HG02763 (cell line): ENCODE results near the gene ARHGEF28.

Source experiments
- ATAC-seq: cut with Tn5 transposase; IDR thresholded peaks from one replicate; pipeline ENCODE4 v1.9.1; 2021; ENCODE audit warnings: mild to moderate bottlenecking, moderate library complexity; ENCODE audit not compliant: unreplicated experiment

ARHGEF28 gene

DNA sequence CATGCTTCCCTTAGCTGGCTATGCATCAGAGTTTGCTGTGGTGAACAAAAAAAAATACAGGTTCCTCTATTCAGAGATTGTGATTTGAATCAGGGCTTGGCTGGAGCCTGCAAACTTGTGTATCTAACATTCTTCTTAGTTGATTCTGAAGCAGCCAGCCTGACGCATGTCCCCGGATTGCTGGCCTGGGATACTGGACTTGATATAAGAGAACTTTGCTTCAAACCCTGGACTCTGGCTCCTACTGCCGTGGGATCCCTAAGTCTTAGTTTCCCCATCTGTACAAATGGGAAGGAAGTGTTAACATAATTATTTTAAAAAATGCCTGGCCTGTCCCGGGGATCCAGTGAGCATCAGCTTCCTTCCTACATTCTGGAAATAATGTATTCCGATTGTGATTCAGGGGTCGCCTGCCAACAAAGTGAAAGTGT is 292.8 kb downstream of the ARHGEF28 start:
- ATAC-seq = no peak

DNA sequence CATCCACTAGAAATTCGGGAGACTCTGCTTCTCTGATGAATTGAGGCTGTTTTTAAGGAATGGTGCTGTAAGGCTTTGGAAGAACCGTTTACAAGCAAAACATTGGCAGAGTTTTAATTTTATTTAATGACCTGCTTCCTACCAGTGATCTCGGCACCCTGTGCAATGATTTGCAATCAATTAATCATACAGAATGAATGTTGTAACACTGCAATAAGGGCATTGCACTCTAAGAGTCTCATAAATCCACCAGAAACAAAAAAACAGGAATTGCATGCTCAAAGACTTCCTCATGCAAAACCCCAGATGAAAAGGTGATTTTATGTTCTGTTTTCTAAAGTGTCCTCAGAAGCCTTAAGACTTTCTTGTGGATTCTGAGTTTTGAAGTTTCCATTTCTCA is 295.7 kb downstream of the ARHGEF28 start:
- ATAC-seq = no peak

DNA sequence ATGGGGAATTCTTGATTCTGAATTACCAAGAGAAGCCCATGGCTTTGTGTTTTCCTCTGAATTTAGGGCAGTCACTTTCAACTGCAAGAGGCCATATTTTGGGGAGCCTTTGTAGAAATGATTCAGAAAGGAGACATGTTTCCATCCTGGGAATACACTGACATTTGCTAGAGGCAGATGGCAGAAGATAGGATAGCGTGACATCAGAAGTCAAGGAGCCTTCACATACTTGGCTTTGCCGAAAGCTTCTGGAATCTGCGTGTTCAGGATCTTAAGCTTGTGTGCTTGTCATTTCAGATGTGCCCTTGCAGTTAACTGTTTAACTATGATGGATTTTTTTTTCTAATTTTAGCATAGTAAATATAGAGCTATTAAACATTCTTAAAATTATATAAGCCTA is 296.2 kb downstream of the ARHGEF28 start:
- no peak for ATAC-seq

DNA sequence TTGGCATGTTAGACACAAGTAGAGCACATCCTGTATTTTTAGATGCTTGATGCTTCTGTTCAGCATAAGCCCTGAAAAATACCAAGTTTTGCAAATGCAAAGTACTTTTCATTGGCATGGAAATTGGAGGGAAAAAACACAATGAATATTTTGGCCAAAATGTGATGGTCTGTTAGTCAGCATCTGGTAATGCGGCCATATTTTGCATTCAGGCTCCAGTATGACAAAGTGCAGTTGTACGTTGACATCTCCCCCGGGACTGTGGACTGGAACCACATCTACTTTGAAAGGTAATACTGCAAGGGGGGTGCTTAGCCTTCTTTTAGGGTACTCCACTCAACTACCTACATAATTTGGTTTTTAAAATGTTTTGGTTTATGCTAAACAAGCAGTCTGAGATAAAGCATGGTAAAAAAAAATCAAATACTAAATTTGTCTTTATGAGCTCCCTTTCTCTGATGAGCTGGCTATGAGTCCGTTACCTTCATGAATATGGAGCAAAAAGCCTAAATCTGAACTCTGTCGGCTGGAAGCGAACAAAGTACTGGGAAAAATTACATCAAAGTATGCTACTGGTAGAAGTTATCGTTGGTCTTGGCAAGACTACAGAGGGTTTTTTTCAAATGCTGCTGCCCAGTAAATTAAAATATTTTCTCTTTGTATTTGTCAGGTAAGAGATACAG is 297.0 kb downstream of the ARHGEF28 start:
- ATAC-seq = no peak

DNA sequence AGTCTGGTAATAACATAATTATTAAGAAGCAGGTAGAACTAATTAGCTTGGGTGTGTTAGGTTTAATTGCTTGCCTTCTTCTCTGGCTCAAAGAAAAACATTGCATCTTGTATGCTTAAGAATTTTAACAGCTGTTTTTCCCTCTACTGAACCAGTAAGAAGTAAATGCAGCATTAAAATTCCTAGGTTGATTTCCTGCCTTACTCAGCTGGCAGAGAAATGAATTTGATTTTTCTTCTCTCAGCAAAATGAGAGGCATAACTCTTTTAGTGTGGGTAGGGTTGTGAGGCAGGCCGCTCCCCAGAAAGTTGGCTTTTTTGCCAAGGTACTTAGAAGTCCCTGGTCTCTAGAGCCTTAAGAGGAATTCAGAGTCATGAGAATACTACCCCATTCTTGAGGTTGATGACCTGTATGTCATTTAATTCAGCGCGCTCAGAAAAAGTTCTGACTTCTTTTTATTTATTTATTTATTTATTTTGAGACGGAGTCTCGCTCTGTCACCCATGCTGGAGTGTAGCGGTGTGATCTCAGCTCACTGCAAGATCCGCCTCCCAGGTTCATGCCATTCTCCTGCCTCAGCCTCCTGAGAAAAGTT is 302.6 kb downstream of the ARHGEF28 start:
- no peak for ATAC-seq

DNA sequence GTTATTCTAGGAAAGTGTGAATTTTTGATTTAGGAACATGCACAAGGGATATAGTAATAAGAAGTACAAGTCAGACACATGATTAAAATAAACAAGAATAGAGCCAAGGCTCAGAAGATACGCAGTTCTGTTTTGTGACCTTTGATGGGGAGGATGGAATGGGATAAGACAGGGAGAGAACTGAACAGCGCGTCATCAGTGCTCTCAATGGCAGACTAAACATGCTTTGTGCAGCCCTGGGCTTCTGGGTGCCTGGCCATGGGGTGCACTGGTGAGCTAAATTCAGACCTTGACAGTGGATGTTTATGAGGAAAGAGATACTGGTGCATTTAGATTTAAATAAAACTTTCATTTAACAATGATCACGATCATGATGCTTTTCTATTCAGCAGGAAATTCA is 309.7 kb downstream of the ARHGEF28 start:
- ATAC-seq = no peak

DNA sequence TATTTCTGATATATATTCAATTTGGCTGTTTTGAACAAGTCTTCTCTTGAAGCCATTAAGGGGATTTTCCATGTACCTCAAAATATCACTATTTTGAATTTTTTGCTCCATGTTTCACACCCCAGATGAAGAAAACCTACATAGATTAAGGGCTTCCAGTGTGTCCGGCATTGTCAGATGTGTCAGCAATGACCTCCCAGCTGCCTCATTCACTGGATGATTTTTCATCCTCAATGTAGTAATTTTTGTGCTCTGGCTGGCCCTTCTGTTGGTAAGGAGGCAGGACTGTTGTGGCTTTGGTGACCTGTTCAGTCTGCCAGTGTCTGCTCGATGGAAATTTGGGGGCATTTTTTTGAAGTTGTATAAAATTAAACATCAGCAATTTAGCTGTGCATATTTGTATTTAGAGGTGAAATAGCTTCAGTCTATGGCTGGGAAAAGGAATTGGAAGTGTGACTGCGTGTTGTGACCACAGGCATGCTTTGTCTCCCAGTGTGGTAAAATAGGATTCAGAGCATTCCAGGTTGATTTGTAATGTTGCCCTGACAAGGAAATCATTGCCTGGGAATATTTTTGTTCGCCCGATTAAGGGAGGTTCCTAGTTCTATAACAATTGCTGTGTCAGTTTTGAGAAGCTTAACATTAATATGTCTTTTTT is 312.4 kb downstream of the ARHGEF28 start:
- ATAC-seq = no peak

DNA sequence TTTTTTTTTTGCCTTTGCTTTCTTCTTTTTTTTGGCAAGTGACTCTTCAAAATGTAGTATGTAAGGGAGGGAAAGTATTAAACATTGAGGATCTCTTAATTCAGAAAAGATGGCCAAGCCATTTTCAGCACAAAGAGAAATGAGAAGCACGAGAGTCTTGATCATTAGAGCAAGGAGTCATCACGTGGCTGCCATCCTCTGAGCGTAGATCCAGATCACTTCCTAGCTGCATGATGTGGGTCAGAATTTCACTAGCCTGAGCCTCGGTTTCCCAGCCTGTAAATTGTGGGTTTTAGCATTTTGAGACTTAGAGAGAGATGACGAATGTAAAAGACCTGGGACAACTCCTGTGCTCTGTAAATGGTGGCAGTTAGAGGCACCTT is 312.9 kb downstream of the ARHGEF28 start:
- no peak for ATAC-seq

DNA sequence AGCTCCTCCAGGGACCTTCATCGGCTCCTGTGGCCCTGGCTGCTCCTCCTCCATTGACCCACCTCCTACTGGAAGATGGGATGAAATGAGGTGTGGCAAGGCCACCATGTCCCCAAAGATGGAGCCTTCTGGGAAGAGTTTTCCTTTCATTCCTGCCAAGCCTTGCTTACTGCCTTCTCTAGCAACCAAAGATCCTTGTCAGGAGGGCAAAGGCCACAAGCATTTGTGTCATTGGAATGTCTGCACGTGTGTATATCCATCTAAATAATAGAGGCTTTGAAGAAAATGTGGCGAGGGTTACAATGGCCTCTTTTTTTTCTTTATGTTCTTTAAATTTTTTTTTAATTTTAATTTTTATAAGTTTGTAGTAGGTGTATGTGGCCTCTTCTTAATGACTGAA is 313.6 kb downstream of the ARHGEF28 start:
- no peak for ATAC-seq

DNA sequence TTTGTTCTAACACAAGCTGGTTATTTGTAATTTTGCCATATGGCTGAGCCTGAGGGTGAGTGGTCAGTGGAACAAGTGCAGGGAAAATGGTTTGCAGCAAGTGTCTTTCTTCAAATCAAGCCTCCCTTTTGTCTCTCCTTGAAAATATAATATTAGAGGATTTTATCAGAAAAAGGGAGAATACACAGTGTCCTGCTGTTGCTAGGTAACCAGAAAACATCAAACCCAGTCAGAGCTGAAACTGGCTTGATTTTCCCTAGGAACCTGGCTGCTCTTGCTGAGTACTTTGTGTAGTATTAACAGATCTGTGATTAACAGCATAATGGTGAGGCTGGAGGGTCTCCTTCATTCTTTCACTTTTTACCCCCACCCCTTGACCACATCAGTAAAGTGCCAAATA is 314.0 kb downstream of the ARHGEF28 start:
- no peak for ATAC-seq

DNA sequence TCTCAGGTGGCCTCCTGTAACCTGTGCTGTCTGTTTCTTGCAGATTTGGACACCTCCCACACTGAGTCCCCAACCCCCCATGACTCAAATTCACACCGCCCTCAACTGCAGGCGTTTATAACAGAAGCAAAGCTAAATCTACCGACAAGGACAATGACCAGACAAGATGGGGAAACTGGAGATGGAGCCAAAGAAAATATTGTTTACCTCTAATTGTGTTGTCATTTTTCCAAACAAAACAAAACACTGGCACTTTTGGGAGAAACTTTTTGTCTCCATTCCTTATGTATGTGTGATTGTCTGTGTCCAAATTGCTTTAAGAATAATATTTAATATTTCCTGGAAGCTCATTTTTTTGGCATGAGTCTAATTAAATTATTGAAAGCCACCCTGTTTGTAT is 314.8 kb downstream of the ARHGEF28 start:
- no peak for ATAC-seq

DNA sequence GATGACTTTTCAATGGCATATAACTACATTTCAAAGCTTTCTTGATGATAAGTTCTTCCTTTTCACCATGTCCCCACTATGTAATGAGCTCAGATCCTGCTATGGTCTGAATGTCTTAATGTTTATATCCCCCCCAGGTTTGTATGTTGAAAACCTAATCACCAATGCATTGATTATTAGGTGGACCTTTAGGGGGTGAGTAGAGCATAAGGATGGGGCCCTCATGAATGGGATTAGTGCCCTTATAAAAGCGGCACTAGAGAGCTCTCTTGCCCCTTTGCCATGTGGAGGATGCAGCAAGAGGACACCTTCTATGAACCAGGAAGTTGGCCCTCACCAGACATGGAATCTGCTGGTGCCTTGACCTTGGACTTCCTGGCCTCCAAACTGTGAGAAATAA is 316.8 kb downstream of the ARHGEF28 start:
- no peak for ATAC-seq

DNA sequence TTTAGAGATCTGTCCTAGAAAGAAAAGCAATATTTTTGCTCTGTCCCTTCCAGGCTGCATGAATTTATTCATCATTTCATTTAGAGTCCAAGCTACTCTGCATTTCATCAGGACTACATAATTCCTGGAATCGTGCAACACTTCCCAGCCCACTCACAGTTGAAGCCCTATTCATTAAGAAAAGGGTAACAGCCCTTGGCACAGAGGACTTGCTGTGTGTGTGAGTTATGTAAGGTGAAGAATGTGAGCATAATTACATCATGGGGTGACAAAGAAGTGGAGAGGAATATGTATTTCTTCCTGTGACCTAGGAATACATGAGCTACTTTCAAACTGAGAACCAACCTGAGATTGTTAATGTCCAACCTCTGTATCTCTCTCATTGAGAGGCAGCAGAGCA is 317.4 kb downstream of the ARHGEF28 start:
- ATAC-seq = no peak

DNA sequence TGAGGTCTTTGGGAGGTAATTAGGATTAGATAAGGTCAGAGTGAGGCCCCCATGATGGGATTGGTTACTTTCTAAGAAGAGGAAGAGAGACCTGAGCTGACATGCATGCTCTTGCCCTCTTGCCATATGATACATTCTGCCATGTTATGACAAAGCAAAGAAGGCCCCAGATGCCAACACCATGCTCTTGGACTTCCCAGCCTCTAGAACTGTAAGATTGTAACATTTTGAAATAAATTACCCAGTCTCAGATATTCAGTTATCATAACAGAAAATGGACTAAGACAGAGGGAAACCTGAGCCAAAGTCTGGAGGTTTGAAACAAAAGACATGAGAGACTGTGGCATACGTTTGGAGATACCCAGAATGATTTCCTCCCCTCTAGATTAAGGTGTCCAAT is 318.6 kb downstream of the ARHGEF28 start:
- no peak for ATAC-seq

DNA sequence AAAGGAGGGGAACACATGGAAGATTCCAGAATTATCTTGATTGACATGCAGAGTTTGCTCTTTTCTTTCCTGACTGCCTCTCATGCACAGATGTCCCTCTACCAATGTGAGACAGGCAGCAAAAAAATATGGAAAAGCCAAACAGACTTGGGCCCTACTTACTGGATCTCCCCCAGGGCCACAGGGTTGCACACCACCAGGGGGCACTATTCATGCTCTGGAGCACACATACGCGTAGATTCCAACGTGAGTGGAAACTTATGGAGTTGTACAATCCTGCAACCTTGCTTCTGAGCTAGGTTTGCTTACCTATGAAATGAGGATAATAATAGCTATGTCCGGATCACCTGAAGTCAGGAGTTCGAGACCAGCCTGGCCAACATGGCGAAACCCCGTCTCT is 319.5 kb downstream of the ARHGEF28 start:
- ATAC-seq = no peak

DNA sequence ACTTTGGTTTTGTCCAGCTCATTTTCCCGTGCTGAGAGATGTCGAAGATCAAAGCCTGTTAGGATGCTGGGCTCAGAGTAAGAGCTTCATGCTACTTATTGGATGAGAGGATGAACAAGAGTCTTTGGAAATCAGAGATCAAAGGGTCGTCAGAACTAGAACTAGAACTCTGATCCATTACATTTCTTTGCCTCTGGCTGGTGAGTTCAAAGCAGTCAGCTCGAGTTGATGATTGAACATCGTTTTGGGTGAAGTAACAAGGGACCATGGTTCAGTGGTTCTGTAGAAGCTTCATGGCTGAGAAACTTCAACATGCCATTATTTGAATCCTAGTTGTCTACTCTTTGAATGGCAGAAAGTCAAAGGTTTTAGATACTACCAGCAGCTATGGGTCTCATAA is 320.3 kb downstream of the ARHGEF28 start:
- ATAC-seq = no peak

DNA sequence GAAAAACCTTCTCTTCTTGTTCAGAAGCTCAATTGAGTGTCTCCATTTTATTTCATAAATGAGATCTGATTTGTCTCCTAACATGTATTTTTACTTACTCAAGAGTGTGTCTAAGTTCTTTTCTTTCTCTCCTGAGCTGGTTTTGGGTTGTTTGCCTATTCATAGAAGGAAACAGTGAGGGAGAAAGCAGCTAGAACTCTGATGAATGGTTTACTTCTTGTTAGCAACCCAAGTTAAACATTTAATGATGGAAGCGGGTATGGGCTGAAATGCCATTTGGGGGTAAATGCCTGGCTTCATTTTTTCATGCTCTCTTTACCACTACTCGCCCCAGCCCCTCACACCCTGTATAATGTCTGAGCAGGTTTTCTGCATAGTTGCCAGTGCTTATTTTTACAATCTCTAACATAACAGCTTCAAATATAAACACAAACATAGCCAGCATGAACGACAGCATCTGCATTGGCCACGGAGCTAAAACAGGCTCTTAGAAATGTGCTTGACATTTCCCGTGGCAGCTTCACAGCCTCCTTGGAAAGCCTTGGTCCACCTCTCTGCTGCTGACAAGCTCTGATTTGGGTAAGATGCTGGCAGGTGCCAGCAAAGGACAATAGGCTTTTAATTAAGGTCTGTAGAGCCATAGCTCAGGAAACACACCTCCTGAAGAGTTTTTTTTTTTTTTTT is 321.1 kb downstream of the ARHGEF28 start:
- no peak for ATAC-seq

DNA sequence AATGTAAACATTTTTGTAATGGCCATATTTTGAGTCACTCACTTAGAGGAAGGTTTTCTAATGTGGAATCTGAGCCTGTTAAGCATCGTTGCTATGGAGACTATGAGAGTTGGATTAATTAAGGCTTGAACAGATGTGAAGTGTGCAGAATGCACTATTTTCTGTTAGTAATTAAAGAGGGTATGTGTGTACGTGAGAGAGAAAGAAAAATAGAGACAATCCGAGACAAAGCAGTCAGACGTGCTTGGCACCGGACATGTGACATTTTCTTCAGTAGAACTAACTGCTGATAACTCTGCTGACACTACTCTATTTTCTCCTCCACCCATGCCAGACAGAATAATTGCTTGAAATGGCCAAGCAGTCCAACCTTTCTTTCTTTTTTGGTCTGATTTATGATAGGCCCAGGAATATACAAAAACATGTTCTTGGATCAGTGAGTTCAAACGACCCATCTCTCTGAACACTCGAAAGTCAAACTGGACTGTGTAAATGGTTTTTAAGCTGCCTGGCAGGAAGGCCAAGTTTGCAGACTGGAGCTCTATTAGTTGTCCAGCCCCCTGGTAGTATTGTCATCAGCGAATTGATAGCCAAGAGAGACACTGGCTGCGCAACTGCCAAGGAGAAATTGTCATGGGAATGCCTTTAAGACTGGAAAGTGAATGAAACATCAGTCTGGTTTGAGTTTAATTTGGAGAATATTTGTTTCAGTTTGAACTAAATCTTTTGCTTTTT is 322.1 kb downstream of the ARHGEF28 start:
- no peak for ATAC-seq

DNA sequence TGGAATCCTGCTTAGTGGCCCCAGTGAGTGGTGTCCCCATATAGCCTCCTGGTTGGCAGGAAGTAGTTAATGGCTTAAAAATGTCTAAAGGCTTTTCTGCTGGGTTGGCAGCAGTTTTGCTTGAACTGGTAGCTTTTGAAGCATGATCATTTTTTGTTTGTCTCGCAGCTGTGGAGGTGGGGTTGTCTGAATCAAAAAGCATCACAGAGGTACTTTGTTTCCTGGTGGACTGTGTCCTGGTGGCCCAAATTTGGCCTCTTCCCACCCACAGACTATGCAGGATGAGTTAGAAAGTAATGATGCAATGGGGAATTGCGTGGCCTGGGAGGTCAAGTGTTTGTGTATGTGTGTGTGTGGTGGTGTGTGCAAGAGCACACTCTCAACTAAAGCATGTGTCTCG is 322.7 kb downstream of the ARHGEF28 start:
- ATAC-seq = no peak

DNA sequence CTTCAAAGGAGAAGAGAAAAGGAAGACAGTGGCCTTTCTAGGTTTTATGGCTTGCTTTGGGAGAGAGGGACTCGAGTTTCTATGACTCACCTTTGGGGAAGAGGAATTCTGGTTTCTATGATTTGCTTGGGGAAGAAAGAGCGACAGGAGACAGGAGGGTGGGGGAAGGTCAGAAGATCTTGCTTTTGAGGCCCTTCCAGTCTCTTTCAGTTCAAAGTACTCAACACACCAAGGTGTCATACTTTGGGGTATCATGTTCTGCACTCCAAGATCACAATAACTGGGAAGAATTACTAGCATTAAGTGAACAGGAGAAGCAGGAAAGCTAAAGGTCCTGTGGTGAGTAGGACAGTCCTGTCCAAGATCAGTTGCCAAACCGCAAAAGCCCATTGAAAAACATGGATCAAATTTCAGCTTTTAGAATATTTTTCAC is 324.5 kb downstream of the ARHGEF28 start:
- ATAC-seq = no peak

DNA sequence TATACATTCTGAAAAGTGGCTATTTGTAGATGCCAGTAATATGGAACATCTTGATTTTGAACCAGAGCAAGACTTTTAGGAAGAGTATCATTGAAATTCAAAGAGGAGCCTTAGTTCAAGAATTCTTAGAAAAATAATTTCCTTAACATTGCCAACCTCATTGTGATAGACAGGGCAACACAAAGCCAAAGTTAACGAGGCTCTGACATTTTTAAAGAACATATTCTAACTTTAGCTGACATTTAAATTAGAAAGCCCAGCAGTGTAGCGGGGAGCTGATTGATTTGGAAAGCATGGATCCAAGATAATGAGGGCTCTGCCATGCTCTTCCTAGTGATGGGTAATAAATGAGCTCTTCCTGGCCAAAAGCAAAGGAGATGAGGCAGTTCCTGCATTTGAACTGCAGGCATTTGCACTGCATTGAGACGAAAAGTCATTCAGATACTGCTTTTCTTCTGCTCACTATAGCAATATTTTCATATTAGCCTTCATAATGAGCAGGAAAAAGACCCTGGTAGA is 325.0 kb downstream of the ARHGEF28 start:
- no peak for ATAC-seq
